HG02884 (cell line): ENCODE measurements around the gene RNPS1.

Experiments
- ATAC-seq: cut with Tn5 transposase; IDR thresholded peaks from one replicate; pipeline ENCODE4 v1.9.1; 2021; ENCODE audit warnings: mild to moderate bottlenecking, moderate library complexity; ENCODE audit not compliant: unreplicated experiment

RNPS1 gene, protein sequence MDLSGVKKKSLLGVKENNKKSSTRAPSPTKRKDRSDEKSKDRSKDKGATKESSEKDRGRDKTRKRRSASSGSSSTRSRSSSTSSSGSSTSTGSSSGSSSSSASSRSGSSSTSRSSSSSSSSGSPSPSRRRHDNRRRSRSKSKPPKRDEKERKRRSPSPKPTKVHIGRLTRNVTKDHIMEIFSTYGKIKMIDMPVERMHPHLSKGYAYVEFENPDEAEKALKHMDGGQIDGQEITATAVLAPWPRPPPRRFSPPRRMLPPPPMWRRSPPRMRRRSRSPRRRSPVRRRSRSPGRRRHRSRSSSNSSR

DNA sequence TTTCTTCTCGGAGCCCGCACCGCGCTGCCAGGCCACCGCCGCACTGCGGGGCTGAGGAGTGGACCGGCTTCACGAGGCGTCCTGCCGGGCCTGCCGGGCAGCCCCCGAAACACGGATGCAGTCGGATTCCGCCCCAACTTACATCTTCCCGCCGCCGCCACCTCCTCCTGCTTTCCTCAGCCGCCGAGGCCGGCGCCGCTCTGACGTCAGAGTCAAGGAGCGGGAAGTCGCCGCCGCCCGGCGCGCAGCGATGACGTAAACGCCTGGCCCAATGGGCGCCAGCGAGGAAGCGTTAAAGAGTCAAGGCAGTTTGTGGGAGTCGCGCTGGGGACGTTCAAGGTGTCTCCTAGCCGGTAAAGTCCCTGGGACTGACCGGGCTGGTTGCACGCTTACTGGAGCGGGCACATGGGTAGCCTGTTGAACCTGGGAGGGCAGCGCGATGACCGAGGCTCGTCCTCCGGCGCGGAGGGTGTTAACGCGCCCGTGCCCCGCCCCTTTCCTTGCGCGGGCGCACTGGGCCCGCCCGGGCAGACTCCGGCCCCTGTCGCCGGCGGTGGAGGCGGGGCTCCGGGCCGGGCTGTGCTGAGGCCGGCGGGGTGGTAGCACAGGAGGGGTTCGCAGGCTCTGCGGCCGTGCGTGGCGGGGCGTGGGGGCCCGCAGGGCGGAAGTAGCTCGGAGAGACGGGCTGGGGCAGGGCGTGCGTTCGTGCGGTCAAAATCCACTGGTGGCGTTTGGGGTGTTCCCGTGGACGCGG lies at the start of gene RNPS1:
Gene RNPS1, minus strand, starts transcription at position 214 of the 754 bp plus-strand sequence. CDS start 3,483 bp downstream, outside the sequence.
- peak; percentile 61 for ATAC-seq

DNA sequence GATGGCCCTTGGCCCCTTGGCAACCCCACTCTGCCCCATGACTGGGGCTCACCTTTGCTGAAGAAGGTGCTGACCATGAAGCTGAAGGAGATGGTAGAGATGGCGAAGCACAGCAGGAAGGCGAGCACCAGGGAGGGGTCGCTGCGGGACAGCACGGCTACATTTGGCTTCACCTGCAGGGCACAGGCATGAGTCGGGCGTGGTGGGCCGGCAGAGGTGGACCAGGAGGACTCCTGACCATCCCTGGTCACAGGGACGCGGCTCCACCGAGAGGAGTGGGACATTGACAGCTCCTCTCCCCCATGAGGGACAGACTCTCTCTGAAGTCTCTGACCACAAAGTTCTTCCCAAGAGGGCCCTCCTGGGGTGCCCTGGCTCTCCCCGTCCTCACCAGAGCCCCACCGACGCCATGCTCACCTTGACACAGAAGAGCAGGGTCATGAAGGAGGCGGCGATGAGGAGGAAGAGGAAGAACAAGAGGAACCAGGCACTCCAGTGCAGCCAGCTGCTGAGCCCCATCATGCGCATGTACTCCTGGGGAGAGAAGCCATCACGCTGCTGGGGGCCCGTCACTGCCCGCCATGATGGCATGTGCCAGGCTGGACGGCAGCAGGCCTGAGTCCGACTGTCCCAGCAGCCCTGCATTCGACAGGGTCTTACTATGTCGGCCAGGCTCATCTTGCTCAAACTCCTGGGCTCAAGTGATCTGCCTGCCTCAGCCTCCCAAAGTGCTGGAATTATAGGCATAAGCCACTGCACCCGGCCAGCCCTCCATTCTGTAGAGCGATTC lies 49.5 kb upstream of the RNPS1 start:
- ATAC-seq = no peak

DNA sequence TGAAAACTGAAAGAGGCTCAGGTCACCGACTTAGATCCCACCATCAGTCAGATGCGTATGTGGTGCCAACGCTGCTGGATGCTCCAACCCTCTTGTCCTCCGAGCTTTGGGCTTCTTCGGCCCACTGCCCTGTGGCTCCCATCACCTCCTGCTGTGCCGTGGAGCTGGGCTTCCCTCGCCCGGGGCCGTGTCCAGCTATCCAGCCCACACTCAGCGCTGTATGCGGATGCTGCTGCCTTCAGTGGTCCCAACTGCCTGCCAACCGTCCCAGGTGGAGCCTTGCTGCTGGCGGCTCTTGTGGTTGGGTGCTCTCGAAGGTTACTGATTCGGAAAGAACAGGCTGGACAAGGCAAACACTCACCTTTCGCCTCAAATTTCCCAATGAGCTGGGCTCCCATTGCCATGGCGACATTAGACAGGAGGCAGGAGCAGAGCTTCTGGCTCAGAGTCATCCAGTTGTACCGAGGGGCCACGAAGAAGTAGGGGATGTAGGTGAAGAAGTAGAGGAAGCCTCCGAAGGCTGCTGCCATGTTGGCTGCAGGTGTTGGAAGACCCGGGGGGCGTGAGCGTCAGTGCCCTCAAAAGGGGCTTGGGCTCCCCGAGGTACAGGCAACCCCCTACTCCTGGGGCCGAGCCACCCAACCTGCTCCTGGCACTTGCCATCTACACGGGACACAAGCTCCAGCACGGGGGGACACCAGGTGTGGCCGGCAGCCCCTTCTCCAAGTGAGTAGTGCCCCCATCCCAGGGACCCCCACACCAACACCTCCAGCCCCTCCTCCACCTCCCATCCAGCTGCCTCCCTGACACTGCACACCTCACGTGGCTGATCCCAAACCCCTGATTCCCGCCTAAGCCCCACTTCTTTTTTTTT lies 40.4 kb upstream of the RNPS1 start:
- ATAC-seq = no peak

DNA sequence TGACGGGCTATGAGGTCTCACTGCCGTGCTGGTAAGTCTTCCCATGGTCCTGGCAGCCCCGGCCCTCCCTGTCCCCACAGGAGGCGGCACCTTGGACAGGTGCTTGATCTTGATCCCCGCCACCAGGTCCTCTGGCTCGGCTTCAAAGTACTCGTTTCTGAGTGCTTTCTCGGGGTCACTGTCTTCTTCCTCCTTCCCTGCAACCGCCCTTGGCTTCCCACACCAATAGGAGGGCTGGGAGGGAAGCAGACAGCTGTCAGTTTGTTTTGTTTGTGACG lies 31.9 kb upstream of the RNPS1 start:
- no peak for ATAC-seq

DNA sequence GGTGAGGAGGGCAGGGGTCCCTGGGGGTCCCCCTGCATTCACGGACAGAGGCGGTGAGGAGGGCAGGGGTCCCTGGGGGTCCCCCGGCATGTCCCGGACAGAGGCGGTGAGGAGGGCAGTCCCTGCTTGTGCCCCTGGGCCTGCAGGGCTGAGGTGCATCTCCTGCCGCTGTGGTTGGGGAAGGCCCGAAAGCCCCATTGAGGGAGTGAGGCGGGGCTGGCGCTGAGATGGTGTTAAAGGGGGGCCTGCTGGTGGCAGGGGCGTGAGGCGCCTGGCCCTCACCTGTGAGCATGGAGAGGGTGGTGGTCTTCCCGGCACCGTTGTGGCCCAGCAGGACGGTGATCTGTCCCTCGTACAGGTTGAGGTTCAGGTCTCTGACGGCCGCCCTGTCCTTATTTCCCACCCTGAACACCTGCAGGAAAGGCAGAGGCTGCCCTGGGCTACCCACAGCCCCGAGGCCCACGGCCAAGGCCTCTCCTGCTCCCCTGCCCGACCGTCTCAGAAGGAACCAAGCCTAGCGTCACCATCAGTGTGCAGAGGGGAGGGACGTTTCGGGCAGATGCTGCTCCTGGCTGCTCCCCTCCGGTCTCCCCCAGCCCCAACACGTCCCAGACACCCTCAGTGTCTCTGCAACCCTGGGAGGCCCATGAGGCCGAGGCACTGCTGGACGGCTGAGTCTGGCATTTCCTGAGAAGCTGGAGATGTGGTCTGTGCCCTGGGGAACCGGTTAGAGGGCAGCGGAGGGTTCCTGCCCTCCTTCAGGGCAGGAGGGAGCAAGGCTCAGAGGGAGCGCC lies 31.4 kb upstream of the RNPS1 start:
- ATAC-seq = no peak

DNA sequence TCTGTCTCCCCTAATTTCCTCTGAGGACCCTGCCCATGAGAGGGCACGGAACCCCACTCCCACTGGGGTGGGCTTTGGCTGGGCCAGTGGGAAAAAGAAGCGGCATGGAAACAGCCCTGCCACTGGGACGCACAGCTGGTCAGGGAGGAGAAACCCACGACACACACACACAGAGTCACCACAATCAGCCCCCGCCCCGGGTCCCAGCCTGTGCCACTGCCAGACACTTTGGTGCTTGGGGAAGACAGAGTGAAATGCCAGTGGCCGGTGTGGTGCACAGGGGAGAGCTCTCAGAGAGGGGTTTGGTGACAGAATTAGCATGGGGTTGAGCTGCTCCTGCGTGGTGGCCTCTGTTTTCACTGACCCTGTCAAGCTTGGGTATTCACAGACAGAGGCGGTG lies 30.7 kb upstream of the RNPS1 start:
- ATAC-seq = no peak

DNA sequence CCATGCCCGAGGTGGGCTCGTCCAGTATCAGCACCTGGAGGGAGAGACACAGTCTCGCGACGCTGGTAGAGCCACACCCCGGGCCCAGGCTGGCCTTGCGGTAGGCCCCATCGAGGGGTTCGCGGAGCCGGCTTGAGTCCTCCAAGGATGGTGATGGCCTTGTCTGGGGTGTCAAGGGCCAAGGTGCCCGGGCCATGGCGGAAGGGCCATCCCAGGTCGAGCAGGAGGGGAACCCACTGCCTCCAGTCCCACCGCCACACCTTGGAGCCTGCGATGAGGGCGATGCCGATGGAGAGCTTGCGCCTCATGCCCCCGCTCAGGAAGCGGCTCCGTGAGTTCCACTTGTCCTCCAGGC lies 29.6 kb upstream of the RNPS1 start:
- no peak for ATAC-seq

DNA sequence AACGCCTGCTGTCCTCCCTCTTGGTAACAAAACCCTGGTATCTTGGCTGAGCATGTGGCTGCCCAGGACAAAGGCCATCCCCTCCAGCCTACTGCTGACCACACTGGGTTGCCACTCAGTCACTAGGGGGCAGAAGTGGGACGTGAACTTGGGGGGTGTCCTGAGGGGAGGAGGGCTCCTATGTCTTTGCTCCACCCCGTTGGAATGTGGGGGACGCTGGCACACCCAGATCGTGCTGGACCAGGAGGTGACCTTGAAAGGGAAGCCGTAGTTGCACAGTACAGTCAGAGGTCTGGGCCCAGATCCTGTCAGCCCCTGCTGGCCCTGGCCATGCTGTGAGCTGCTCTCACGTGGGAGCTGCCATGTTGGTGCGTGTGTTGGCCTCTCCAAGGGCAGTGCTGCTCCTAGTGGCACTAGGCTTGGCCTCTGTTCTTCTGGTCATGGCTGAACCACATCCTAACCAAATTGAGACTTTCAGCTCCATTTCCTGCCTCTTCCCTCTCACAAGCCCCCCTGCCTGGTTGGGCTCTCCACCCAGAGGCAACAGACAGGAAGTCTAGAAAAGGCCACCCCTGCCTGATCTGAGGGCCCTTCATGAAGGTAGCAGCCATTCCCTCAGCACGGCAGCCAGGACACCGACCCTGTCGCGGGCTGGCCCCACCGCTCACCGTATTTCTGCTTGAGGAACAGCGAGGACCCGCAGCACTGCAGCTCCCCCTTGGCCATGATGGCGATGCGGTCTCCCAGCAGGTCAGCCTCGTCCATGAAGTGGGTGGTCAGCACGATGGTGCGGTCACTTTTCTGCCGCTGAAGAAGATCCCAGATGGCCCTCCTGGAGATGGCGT lies 29.0 kb upstream of the RNPS1 start:
- no peak for ATAC-seq

DNA sequence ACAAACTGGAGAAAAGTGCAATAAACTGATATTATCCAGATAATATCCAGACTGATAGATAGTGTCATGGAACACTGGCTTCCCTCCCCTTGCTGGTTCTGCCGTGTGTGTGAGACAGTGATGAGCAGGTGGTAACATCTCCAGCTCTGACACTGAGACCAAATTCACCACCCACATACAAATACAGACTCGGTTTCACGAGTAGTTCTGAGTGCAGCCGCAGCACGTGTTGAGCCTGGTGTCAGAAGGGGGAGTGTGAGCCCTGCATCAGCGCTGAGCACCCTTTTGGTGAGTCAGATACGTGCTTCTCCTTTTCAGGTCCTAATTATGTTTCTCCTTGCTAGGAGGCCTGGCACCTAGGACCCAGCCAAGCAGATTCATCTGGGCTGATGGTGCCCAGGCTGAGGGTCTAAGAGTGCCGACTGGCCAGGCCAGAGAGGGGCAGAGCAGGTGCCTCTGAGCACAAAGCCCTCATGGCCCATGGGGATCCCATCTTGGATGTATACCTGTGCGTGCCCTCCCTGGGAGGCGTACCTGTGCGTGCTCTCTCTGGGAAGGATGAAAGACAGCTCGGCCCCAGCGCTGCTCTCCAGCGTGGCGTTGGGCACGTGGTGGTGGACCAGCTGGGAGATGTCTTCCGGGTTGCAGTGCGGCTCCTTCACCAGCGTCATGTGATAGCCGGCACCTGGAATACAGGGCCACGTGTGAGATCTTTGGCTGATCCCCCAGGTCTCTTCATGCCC lies 27.3 kb upstream of the RNPS1 start:
- ATAC-seq = no peak

DNA sequence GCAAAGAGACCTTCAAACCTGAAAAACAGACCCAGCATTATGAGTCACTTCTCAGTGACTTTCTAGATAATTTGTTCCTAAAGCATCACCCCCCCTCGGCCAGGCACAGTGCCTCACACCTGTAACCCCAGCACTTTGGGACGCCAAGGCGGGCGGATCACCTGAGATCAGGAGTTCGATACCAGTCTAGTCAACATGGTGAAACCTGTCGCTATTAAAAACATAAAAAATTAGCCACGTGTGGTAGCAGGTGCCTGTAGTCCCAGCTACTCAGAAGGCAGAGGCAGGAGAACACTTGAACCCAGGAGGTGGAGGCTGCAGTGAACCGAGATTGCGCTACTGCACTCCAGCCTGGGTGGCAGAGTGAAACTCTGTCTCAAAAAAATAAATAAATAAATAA lies 24.3 kb upstream of the RNPS1 start:
- no peak for ATAC-seq

DNA sequence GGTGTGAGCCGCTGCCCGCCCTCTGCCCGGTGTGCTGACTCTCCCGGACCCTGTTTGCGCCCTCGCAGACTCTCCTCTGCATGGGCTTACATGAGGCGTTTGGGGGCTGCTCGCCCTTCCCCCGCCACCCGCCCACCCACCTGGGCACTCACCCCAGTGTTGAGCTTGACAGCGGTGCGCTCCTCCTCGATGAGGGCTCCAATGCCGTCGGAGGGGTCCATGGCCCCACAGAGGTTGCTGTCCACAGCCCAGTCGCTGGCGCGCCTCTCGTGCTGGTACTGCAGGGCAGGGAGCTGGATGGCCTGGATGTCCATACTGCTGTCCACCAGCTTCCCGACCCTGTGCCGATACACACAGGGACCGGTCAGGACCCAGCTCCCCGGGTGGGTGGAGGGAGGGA lies 21.4 kb upstream of the RNPS1 start:
- no peak for ATAC-seq

DNA sequence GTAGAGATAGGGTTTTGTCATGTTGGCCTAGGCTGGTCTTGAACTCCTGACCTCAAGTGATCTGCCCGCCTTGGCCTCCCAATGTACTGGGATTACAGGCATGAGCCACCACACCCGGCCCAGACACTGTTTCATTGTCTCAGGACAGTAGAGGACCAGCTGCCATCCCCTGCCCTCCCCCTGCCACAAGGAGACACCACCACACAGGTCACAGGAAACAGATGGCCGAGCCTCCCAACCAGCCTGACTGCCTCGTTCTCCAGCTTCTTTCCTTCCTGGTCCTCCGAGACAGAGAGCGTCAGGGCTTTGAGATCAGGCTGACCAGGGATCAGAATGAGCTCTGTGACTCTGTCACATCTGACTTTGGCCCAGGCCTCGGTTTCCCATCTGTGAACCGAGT lies 20.8 kb upstream of the RNPS1 start:
- ATAC-seq = no peak

DNA sequence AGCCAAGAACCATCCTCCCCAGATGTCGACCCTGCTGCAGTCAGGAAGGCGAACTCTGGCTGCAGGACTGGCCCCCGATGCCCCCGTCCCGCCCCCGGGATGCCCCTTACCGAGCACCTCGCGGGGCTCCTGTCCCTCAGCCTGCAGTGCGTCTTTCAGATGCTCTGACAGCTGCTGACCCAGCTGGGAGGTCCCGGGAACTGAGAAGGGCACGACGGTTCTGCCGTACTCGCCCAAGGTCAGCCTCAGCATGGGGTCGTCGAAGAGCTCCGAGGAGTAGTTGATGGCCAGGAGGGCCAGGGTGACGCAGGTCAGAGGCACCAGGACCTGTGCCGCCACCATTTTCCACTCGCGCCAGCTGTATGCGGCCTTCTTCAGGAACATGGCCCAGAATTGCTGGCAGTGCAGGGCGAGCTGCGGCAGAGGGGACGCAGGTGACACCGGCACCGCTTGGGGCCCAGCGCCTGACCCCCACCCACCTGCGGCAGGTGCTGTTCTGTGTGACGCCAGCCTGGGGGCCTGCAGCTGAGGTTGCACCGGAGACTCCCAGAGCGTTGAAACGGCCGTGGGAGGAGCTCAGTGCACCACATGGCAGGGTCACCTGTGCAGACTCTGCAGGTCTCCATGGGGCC lies 20.1 kb upstream of the RNPS1 start:
- ATAC-seq = no peak

DNA sequence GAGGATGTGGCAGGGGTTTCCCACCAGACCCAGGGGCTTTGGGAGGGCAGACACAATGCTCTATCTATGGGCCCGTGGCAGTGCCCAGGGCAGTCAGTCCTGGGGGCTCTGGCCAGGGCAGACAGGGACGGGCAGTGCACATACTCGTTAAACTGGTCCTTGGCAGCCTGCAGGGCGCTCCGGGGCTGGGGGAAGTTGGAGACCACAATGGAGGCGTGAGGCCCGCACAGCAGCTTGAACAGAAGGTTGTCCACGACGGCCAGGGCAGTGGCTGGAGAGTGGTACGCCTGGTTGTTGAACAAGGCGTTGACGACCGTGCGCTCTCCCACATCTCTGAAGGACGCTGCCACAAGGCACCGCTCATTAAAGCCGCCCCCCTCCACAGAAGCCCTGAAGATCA lies 18.6 kb upstream of the RNPS1 start:
- no peak for ATAC-seq

DNA sequence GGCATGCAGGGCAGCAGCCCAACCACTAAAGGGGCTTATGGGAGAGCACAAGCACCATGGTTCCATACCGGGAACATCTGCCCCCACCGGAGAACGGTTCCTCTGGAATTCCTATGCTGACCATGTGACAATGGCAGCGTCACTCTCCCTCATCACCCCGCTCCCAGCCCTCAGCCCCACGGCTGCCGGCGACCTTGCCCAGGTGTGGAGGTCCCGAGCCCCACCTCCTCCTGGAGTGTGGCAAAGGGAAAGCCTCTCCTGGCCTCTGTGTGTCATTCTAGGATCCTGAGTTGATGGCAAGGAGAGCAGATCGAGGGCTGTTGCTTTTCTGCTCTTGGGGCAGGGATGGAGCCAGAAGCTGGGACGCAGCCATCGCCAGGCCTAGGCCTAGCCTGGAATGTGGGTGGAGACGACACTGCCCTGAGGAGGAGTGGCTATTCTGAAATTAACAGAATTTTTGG lies 17.8 kb upstream of the RNPS1 start:
- ATAC-seq = no peak

DNA sequence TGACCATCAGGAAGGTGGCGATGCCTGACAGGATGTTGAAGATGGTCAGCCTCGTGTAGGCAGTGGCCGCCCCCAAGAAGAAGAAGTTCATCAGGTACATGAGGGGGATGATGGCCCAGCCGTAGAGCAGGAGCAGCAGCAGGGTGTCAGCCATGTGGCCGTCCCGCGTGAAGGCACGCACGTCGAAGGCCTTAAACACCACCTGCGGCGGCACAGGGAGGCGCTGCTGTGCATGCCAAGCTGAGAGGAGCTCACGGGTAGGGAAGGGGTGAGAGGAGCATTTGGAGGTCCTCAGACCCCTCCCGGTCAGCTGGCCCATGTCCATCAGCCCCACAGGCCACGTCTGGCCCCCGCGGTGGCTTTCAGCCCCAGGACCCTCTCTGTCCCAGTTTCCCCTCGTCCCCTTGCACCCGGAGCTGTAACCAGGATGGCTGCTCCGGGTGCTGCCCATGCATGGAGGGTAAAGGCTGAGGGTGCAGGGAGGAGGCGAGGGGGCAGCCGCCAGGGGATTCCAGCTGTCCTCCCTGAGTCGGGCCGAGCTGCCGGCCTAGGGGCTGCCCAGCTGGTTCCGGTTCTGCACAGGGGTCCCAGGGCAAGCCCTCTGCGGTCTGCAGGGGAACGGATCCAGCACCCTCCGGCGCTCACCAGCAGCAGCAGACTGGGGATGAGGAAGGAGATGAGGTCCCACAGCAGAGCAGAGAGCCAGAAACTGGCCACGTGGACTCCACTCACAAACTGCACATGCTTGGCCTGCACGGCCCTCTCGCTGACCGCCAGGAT lies 17.1 kb upstream of the RNPS1 start:
- ATAC-seq = no peak

DNA sequence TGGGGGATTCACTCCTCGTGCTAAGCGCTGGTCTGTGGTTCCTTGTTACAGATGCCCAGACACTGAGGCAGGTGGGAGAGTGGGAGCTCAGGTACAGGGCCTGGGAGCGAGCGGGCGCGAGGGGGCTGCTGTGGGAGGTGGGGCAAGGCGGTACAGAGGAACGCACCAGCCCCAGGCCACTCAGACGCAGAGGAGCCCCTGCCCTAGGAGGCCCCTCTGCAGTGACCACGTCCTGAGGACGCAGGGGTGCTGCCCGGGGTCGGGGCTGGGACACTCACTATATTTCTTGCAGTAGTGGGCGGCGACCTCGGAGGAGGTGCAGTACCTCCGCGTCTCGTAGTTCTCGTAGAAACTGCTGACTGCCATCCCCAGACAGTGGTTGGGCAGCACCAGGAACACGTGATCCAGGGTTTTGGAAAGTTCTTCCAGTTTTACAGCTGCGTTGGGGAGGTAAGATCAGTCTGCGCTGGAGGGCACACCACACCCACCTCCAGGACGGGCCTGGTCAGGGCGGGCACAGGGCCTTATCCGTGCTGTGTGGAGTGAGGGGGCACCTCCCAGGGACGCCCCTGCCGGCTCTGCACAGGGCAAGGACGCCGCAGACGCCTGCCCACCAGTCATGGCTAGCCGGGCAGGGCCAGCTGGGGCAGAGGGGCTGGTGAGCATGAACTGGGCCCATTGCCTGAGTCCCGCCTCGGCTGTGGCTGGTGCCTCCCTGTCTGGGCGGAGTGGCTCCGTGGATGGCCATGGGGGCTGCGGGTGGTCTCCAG lies 16.3 kb upstream of the RNPS1 start:
- no peak for ATAC-seq
